H1 (cell line): ENCODE results near the gene GRIFIN. TPM values are rescaled to one million over a fixed set of nuclear protein-coding genes. Genes with fewer than 3 reads are reported as not detected.

ENCODE experiments used
- CTCF ChIA-PET: fragments of 300-600 bp; sonication (Branson Sonifier 250); formaldehyde crosslinking; loops from one replicate; lab custom pipeline; 2021; ENCODE audit not compliant: partially characterized antibody; lab: Charles Lee
- POLR2A ChIA-PET: fragments of 300-600 bp; sonication (Branson Sonifier 250); formaldehyde crosslinking; loops from one replicate; lab custom pipeline; 2021; ENCODE audit warnings: inconsistent platforms; ENCODE audit not compliant: partially characterized antibody; lab: Charles Lee
- DNase-seq, 2 experiments: peaks; one replicate each; pipeline versions ENCODE4 v3.0.0 to v3.0.0-alpha.2; 2010 to 2022; ENCODE audit warnings: low spot score in 2 of 2, low read depth in 1 of 2, mixed read lengths in 1 of 2
- FAIRE-seq: peaks from 2 replicates; lab custom pipeline; 2011; peaks lifted over from hg19 to GRCh38; lab: Jason Lieb, UNC
- H2AFZ ChIP-seq: 2 replicates; pipeline ENCODE4 v1.8.1; 2012; ENCODE audit warnings: low read length, inconsistent platforms
- H2AK5ac ChIP-seq: 2 replicates; pipeline ENCODE4 v1.6.1; 2013; ENCODE audit warnings: low read depth, low read length
- H2BK120ac ChIP-seq: replicated peaks from 2 replicates; pipeline ENCODE3; 2013; ENCODE audit warnings: low read depth, low read length, inconsistent platforms
- H2BK12ac ChIP-seq: 2 replicates; pipeline ENCODE4 v1.6.1; 2013; ENCODE audit warnings: low read depth, low read length
- H2BK15ac ChIP-seq: 2 replicates; pipeline ENCODE4 v1.6.1; 2013; ENCODE audit warnings: low read length
- H2BK20ac ChIP-seq: 2 replicates; pipeline ENCODE4 v1.6.1; 2013; ENCODE audit warnings: low read length
- H2BK5ac ChIP-seq: 2 replicates; pipeline ENCODE4 v1.6.1; 2013; ENCODE audit warnings: low read depth, low read length
- H3K14ac ChIP-seq: 2 replicates; pipeline ENCODE4 v1.6.1; 2013; ENCODE audit warnings: inconsistent platforms; ENCODE audit not compliant: insufficient read length
- H3K18ac ChIP-seq: 2 replicates; pipeline ENCODE4 v1.6.1; 2013; ENCODE audit warnings: low read length; ENCODE audit errors: extremely low read depth
- H3K23ac ChIP-seq: 2 replicates; pipeline ENCODE4 v1.6.1; 2013; ENCODE audit warnings: inconsistent platforms; ENCODE audit not compliant: insufficient read length
- H3K23me2 ChIP-seq: 2 replicates; pipeline ENCODE4 v1.6.1; 2013; ENCODE audit warnings: low read depth, low read length
- H3K27ac ChIP-seq: 2 replicates; pipeline ENCODE4 v1.6.1; 2011; ENCODE audit warnings: low read depth, low read length, inconsistent platforms
- H3K27me3 ChIP-seq, 4 experiments: replicated peaks in 1 of 4; 1 replicate in 1 of 4; 2 replicates in 3 of 4; pipeline versions ENCODE4 v1.6.1 to v1.8.1; 2011 to 2013; ENCODE audit warnings: low read length in 3 of 4, mild to moderate bottlenecking in 3 of 4, inconsistent platforms in 2 of 4, mixed read lengths in 2 of 4, moderate library complexity in 1 of 4; ENCODE audit not compliant: control insufficient read depth in 3 of 4, insufficient read depth in 3 of 4; ENCODE audit errors: extremely low read depth in 1 of 4
- H3K36me3 ChIP-seq, 4 experiments: 2 replicates each; pipeline versions ENCODE4 v1.6.1 to v1.8.1; 2011 to 2013; ENCODE audit warnings: mild to moderate bottlenecking in 4 of 4, low read length in 3 of 4, moderate library complexity in 2 of 4, control low read depth in 1 of 4, inconsistent platforms in 1 of 4; ENCODE audit not compliant: insufficient read depth in 4 of 4, control insufficient read depth in 2 of 4
- H3K4ac ChIP-seq: replicated peaks from 2 replicates; pipeline ENCODE3; 2013; ENCODE audit warnings: low read length, low read depth, mixed read lengths, inconsistent platforms; ENCODE audit not compliant: insufficient read length
- H3K4me1 ChIP-seq, 4 experiments: replicated peaks in 1 of 4; 1 replicate in 1 of 4; 2 replicates in 3 of 4; pipeline versions ENCODE4 v1.6.1 to v1.8.1; 2011 to 2013; ENCODE audit warnings: low read length in 3 of 4, inconsistent platforms in 2 of 4, mixed read lengths in 1 of 4; ENCODE audit not compliant: insufficient read depth in 4 of 4, control insufficient read depth in 3 of 4
- H3K4me2 ChIP-seq, 2 experiments: 2 replicates each; pipeline versions ENCODE4 v1.6.1 to v1.8.1; 2011 to 2013; ENCODE audit warnings: low read depth in 2 of 2, low read length in 2 of 2, control low read depth in 1 of 2, inconsistent platforms in 1 of 2, mild to moderate bottlenecking in 1 of 2; ENCODE audit not compliant: insufficient read depth in 1 of 2
- H3K4me3 ChIP-seq, 4 experiments: fragments of 200-600, 300-600 bp in 1 of 4; sonication (generic), shearing (Covaris generic), sonication (Bioruptor Twin) in 1 of 4; 2 replicates each; pipeline versions ENCODE4 v1.5.1 to v1.8.1; 2011 to 2016; ENCODE audit warnings: low read length in 4 of 4, low read depth in 3 of 4, control low read depth in 2 of 4, inconsistent platforms in 2 of 4, mild to moderate bottlenecking in 2 of 4, mixed read lengths in 1 of 4, moderate library complexity in 1 of 4; ENCODE audit not compliant: insufficient read depth in 2 of 4; ENCODE audit errors: extremely low read depth in 1 of 4
- H3K56ac ChIP-seq: replicated peaks from 2 replicates; pipeline ENCODE3; 2013; ENCODE audit warnings: low read depth, mild to moderate bottlenecking, mixed read lengths, low read length, inconsistent platforms; ENCODE audit not compliant: insufficient read length
- H3K79me1 ChIP-seq: 2 replicates; pipeline ENCODE4 v1.6.1; 2013; ENCODE audit warnings: low read depth, low read length, control low read depth
- H3K79me2 ChIP-seq, 2 experiments: 2 replicates each; pipeline versions ENCODE4 v1.6.1 to v1.8.1; 2012 to 2013; ENCODE audit warnings: low read length in 2 of 2, mild to moderate bottlenecking in 2 of 2, inconsistent platforms in 1 of 2; ENCODE audit not compliant: insufficient read depth in 2 of 2, control insufficient read depth in 1 of 2
- H3K9ac ChIP-seq, 4 experiments: replicated peaks in 1 of 4; 1 replicate in 1 of 4; 2 replicates in 3 of 4; pipeline versions ENCODE4 v1.6.1 to v1.8.1; 2011 to 2013; ENCODE audit warnings: low read depth in 3 of 4, low read length in 3 of 4, control low read depth in 2 of 4, mild to moderate bottlenecking in 2 of 4, moderate library complexity in 2 of 4, inconsistent platforms in 1 of 4; ENCODE audit errors: extremely low read depth in 1 of 4
- H3K9me3 ChIP-seq, 2 experiments: 2 replicates each; pipeline versions ENCODE4 v1.6.1 to v1.8.1; 2012 to 2013; ENCODE audit warnings: mild to moderate bottlenecking in 2 of 2, moderate library complexity in 2 of 2, control low read depth in 1 of 2, inconsistent platforms in 1 of 2, low read depth in 1 of 2, low read length in 1 of 2, mixed read lengths in 1 of 2; ENCODE audit not compliant: insufficient read depth in 2 of 2
- H4K20me1 ChIP-seq, 2 experiments: replicated peaks in 1 of 2; 2 replicates each; pipeline versions ENCODE3 to v1.8.1; 2011 to 2013; ENCODE audit warnings: inconsistent platforms in 2 of 2, low read length in 2 of 2, mild to moderate bottlenecking in 1 of 2; ENCODE audit not compliant: insufficient read depth in 2 of 2, control insufficient read depth in 1 of 2
- H4K5ac ChIP-seq: 2 replicates; pipeline ENCODE4 v1.6.1; 2013; ENCODE audit warnings: low read length, low read depth, mixed read lengths, inconsistent platforms; ENCODE audit not compliant: insufficient read length
- H4K8ac ChIP-seq: 2 replicates; pipeline ENCODE4 v1.8.0; 2013; ENCODE audit warnings: mild to moderate bottlenecking, moderate library complexity, low read length, inconsistent platforms; ENCODE audit not compliant: insufficient read depth; ENCODE audit errors: extremely low read depth
- H4K91ac ChIP-seq: replicated peaks from 2 replicates; pipeline ENCODE3; 2013; ENCODE audit warnings: low read length, mixed read lengths, inconsistent platforms; ENCODE audit not compliant: insufficient read length
- BACH1 ChIP-seq: IDR thresholded peaks from 2 replicates; pipeline ENCODE4 v1.6.1; 2012; ENCODE audit warnings: low read length, improper control_type of control experiment
- CBX8 ChIP-seq: fragments of 300-800, 300-1000 bp; sonication (generic); IDR thresholded peaks from 2 replicates; pipeline ENCODE4 v1.7.1; 2016; ENCODE audit warnings: low read depth, low read length, borderline replicate concordance
- GABPA ChIP-seq: IDR thresholded peaks from 2 replicates; pipeline ENCODE4 v1.6.1; 2011; ENCODE audit warnings: mild to moderate bottlenecking, low read length, moderate library complexity, borderline replicate concordance; ENCODE audit not compliant: insufficient read depth
- KDM1A ChIP-seq: fragments of 200-600, 300-600 bp; sonication (generic); IDR thresholded peaks from 2 replicates; pipeline ENCODE4 v1.7.1; 2016; ENCODE audit warnings: mild to moderate bottlenecking, low read length, borderline replicate concordance
- PHF8 ChIP-seq: fragments of 200-600 bp; sonication (generic); conservative IDR thresholded peaks from 2 replicates; pipeline ENCODE4 v1.7.1; 2012; ENCODE audit warnings: low read depth, mild to moderate bottlenecking, inconsistent platforms, low read length, moderate library complexity
- TBP ChIP-seq: IDR thresholded peaks from 2 replicates; pipeline ENCODE4 v1.6.1; 2011; ENCODE audit warnings: low read depth, low read length, improper control_type of control experiment
- YY1 ChIP-seq: IDR thresholded peaks from 2 replicates; pipeline ENCODE4 v1.6.1; 2011; ENCODE audit warnings: low read depth, mild to moderate bottlenecking, low read length
- ZNF274 ChIP-seq: IDR thresholded peaks from 2 replicates; pipeline ENCODE4 v1.7.0; 2012; ENCODE audit warnings: low read length, borderline replicate concordance; ENCODE audit errors: extremely low read depth
- WGBS, 2 experiments: shearing (Covaris generic) in 1 of 2; methylation state at CpG; one replicate each; pipeline versions ENCODE4 v1.1.6 to v1.1.7; 2013 to 2015; ENCODE audit warnings: low lambda C conversion rate in 2 of 2, mixed read lengths in 2 of 2, inconsistent platforms in 1 of 2, low coverage in 1 of 2, missing lambda C conversion rate in 1 of 2; ENCODE audit not compliant: insufficient replicate concordance in 2 of 2, insufficient coverage in 1 of 2, insufficient read length in 1 of 2; ENCODE audit errors: extremely low coverage in 1 of 2, missing lambda C conversion rate in 1 of 2; 5-methylcytosine and 5-hydroxymethylcytosine counted together
- polyA plus RNA-seq, 7 experiments: library from polyadenylated mRNA; depleted of rRNA in 3 of 7; stranded (reverse) in 5 of 7; unstranded in 2 of 7; fragments of >200 nt in 5 of 7; fragments of 200-250 nt in 2 of 7; gene quantifications; 1 replicate in 5 of 7; 2 replicates in 1 of 7; 4 replicates in 1 of 7; pipeline versions ENCODE4 v1.2.1 to v1.2.3, GENCODE V29; 2011 to 2013; ENCODE audit warnings: missing spikeins in 2 of 7, mixed read lengths in 2 of 7
- total RNA-seq: library from RNA; stranded (reverse); fragmentation: NEBNext Ultra II Directional; extraction: Animal tissue kit (Norgen Biotek cat#: 25700); gene quantifications from 2 replicates; pipeline ENCODE4 v1.2.1, GENCODE V29; 2021

Gene GRIFIN
- total and polyA plus RNA-seq, 2 of the 8 experiments (the other 6 are each of a cell fraction or from before 2014, with no cell fraction given) = not detected

DNA sequence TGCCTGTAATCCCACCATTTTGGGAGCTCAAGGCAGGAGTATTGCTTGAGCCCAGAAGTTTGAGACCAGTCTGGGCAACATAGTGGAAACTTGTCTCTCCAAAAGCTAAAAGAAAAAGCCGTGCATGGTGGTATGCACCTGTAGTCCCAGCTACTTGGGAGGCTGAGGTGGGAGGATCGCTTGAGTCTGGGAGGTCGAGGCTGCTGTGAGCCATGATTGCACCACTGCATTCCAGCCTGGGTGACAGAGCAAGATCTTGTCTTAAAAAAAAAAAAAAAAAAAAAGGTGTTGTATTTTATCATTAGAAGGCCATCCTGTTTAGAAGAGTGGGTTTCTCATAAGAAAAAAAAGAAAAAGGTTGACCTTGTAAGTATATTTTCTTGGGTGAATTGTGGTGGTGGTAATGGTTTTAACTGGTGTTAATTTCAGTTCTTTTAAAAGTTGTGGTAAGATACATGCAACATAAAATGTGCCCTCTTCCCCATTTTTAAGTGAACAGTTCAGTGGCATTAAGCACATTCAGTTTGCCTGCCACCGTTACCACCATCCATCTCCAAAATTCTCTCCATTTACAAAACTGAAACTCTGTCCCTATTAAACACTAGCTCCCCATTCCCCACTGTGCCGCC is 34.7 kb downstream of the GRIFIN start:
- peaks cover 0 to 1% of the 10 kb centered on the region in 2 experiments for H4K20me1 ChIP-seq
- 92% methylated on average over 4 of the region's 5 CpGs; no CpG with 5 or more reads in 1 of the 2 experiments for WGBS, 2 experiments
- no peak overlapping the region for H2AFZ ChIP-seq
- H2BK120ac ChIP-seq = no peak overlapping the region
- H3K79me2 ChIP-seq = no peaks in the 10 kb centered on the region; a peak in 1 of 4 replicates
- FAIRE-seq (no peak), DNase-seq (no peak)
- no peak overlapping the region for H3K4ac ChIP-seq
- H4K8ac ChIP-seq = no peak overlapping the region
- H3K9me3 ChIP-seq = peaks cover 0 to 4% of the 10 kb centered on the region in 2 experiments; a peak in 1 of 4 replicates
- TF ChIP-seq ZNF274 (no peak), GABPA (no peak), KDM1A (no peak), TBP (no peak), BACH1 (no peak), CBX8 (no peak), PHF8 (no peak), YY1 (no peak)
- no peaks in the 10 kb centered on the region for H3K79me1 ChIP-seq
- H2AK5ac ChIP-seq = no peak overlapping the region
- no peak overlapping the region for H3K14ac ChIP-seq
- no peak overlapping the region for H2BK12ac ChIP-seq
- H2BK15ac ChIP-seq = no peak overlapping the region
- ChIA-PET CTCF (interaction anchor here (0.5 to 14.6 kb wide), 5 partner anchors 9 to 44 kb away, joined by 3 to 119 read pairs (median 4); no protein-coding TSS in a partner anchor), POLR2A (interaction anchor here (1.1 kb wide), 1 partner anchor 17 kb away, joined by 4 read pairs; no protein-coding TSS in a partner anchor)
- H3K23me2 ChIP-seq = no peaks in the 10 kb centered on the region; the same call in 1 of the 2 replicates
- H3K4me3 ChIP-seq = no peak overlapping the region
- no peak overlapping the region for H3K27ac ChIP-seq
- H4K5ac ChIP-seq = no peak overlapping the region
- no peak overlapping the region for H2BK20ac ChIP-seq
- no peak overlapping the region for H3K4me2 ChIP-seq
- H3K56ac ChIP-seq = no peak overlapping the region
- no peak overlapping the region for H3K23ac ChIP-seq
- H4K91ac ChIP-seq = no peak overlapping the region
- no peak overlapping the region for H3K18ac ChIP-seq
- H3K9ac ChIP-seq = no peak overlapping the region
- no peaks in the 10 kb centered on the region for H3K4me1 ChIP-seq
- H2BK5ac ChIP-seq = no peak overlapping the region
- H3K36me3 ChIP-seq = no peaks in the 10 kb centered on the region; a peak in 2 of 8 replicates
- H3K27me3 ChIP-seq = no peaks in the 10 kb centered on the region
